Testis (tissue), 3 donors: Measurements from ENCODE around the gene HINT2. TPM values are rescaled to one million over a fixed set of nuclear protein-coding genes. Genes with fewer than 3 reads are reported as not detected.

Experiments
- polyA plus RNA-seq: library from polyadenylated mRNA; stranded (reverse); fragments of 350-450 nt; fragmentation: Illumina TruSeq; extraction: RNeasy Lipid Tissue Mini Kit (QIAGEN cat#74804); gene quantifications from one replicate; pipeline ENCODE4 v1.2.3, GENCODE V29; 2014; ENCODE audit warnings: low read depth, low replicate concordance; ENCODE audit not compliant: insufficient read depth
- small RNA-seq, 2 donors: library from RNA; depleted of rRNA; stranded (forward); fragments of <200 nt; gene quantifications; one replicate each; pipeline ENCODE3, GENCODE V24; 2016
- total RNA-seq, 2 donors: library from RNA; depleted of rRNA; stranded (reverse); fragments of >200 nt; gene quantifications; one replicate each; pipeline ENCODE4 v1.2.3, GENCODE V29; 2016

Gene HINT2
- total and polyA plus RNA-seq, 3 donors from 2014 or later: 36.1 to 55.1 (median 36.9) TPM

Small RNA genes within 50 kb of the gene (small RNA-seq; reads per million reads assigned to genes)
- 0.18 to 0.66 reads per million in 2 donors for gene HINT2

Other genes with a start within 250 kb of the HINT2 start
- 100 to 1,000 TPM in 1 of 2 donors, 10 to 100 TPM in 1; 89.6 to 104 TPM for gene TESK1, start 209.8 kb downstream of the HINT2 start, total RNA-seq
- 92.6 TPM for gene TESK1, start 209.8 kb downstream of the HINT2 start, polyA plus RNA-seq
- under 1 TPM; 0.63 to 0.99 TPM for gene CD72, start 196.6 kb downstream of the HINT2 start, total RNA-seq
- gene CD72, start 196.6 kb downstream of the HINT2 start, polyA plus RNA-seq: 3.2 TPM
- under 1 TPM in 1 of 2 donors, not detected in 1; 0.43 TPM for gene SIT1, start 164.1 kb downstream of the HINT2 start, total RNA-seq
- gene SIT1, start 164.1 kb downstream of the HINT2 start, polyA plus RNA-seq: 1.6 TPM
- over 10,000 TPM in 1 of 2 donors, 1,000 to 10,000 TPM in 1; 4,421 to 15,053 TPM for gene RMRP, start 157.0 kb downstream of the HINT2 start, total RNA-seq
- gene RMRP, start 157.0 kb downstream of the HINT2 start, polyA plus RNA-seq: not detected
- gene CCDC107, start 156.8 kb downstream of the HINT2 start, total RNA-seq: 10 to 100 TPM; 13.4 to 19.0 TPM
- 17.2 TPM for gene CCDC107, start 156.8 kb downstream of the HINT2 start, polyA plus RNA-seq
- gene ARHGEF39, start 149.8 kb downstream of the HINT2 start, total RNA-seq: 1 to 10 TPM; 2.2 to 6.5 TPM
- gene ARHGEF39, start 149.8 kb downstream of the HINT2 start, polyA plus RNA-seq: 7.0 TPM
- gene CA9, start 141.1 kb downstream of the HINT2 start, total RNA-seq: 10 to 100 TPM; 11.0 to 36.8 TPM
- 50.5 TPM for gene CA9, start 141.1 kb downstream of the HINT2 start, polyA plus RNA-seq
- 100 to 1,000 TPM; 182 to 211 TPM for gene TPM2, start 125.1 kb downstream of the HINT2 start, total RNA-seq
- 369 TPM for gene TPM2, start 125.1 kb downstream of the HINT2 start, polyA plus RNA-seq
- 100 to 1,000 TPM; 134 to 201 TPM for gene TLN1, start 82.8 kb downstream of the HINT2 start, total RNA-seq
- gene TLN1, start 82.8 kb downstream of the HINT2 start, polyA plus RNA-seq: 171 TPM
- gene CREB3, start 82.4 kb downstream of the HINT2 start, total RNA-seq: 10 to 100 TPM; 51.2 to 63.1 TPM
- 85.0 TPM for gene CREB3, start 82.4 kb downstream of the HINT2 start, polyA plus RNA-seq
- gene GBA2, start 65.8 kb downstream of the HINT2 start, total RNA-seq: 10 to 100 TPM; 66.5 to 77.1 TPM
- gene GBA2, start 65.8 kb downstream of the HINT2 start, polyA plus RNA-seq: 51.3 TPM
- gene RGP1, start 65.8 kb downstream of the HINT2 start, total RNA-seq: 10 to 100 TPM; 21.1 to 21.4 TPM
- gene RGP1, start 65.8 kb downstream of the HINT2 start, polyA plus RNA-seq: 23.9 TPM
- gene MSMP, start 60.8 kb downstream of the HINT2 start, total RNA-seq: 1 to 10 TPM in 1 of 2 donors, not detected in 1; 1.7 TPM
- gene MSMP, start 60.8 kb downstream of the HINT2 start, polyA plus RNA-seq: 1.9 TPM
- gene NPR2, start 23.5 kb downstream of the HINT2 start, total RNA-seq: 10 to 100 TPM; 16.1 to 23.4 TPM
- 18.5 TPM for gene NPR2, start 23.5 kb downstream of the HINT2 start, polyA plus RNA-seq
- 10 to 100 TPM; 18.9 to 27.0 TPM for gene SPAG8, start 2.8 kb downstream of the HINT2 start, total RNA-seq
- gene SPAG8, start 2.8 kb downstream of the HINT2 start, polyA plus RNA-seq: 81.5 TPM
- gene FAM221B, start 13.7 kb upstream of the HINT2 start, total RNA-seq: 1 to 10 TPM; 4.2 to 7.2 TPM
- 17.1 TPM for gene FAM221B, start 13.7 kb upstream of the HINT2 start, polyA plus RNA-seq
- gene TMEM8B, start 14.2 kb upstream of the HINT2 start, total RNA-seq: 10 to 100 TPM; 22.2 to 24.5 TPM
- 24.6 TPM for gene TMEM8B, start 14.2 kb upstream of the HINT2 start, polyA plus RNA-seq
- gene OR13J1, start 55.4 kb upstream of the HINT2 start, total RNA-seq: not detected
- not detected for gene OR13J1, start 55.4 kb upstream of the HINT2 start, polyA plus RNA-seq
- 1 to 10 TPM; 2.5 to 6.5 TPM for gene HRCT1, start 91.2 kb upstream of the HINT2 start, total RNA-seq
- gene HRCT1, start 91.2 kb upstream of the HINT2 start, polyA plus RNA-seq: 7.1 TPM
- gene SPAAR, start 94.4 kb upstream of the HINT2 start, total RNA-seq: 10 to 100 TPM; 56.9 to 69.8 TPM
- gene SPAAR, start 94.4 kb upstream of the HINT2 start, polyA plus RNA-seq: 15.0 TPM
- gene OR2S2, start 143.1 kb upstream of the HINT2 start, total RNA-seq: not detected
- gene OR2S2, start 143.1 kb upstream of the HINT2 start, polyA plus RNA-seq: not detected
- 10 to 100 TPM; 10.1 to 15.4 TPM for gene RECK, start 221.9 kb upstream of the HINT2 start, total RNA-seq
- gene RECK, start 221.9 kb upstream of the HINT2 start, polyA plus RNA-seq: 17.6 TPM